HG03439 (cell line): Measurements from ENCODE around the gene PXK.

Experiments
- ATAC-seq: cut with Tn5 transposase; IDR thresholded peaks from one replicate; pipeline ENCODE4 v1.9.1; 2021; ENCODE audit warnings: mild to moderate bottlenecking, moderate library complexity; ENCODE audit not compliant: unreplicated experiment

Gene PXK

DNA sequence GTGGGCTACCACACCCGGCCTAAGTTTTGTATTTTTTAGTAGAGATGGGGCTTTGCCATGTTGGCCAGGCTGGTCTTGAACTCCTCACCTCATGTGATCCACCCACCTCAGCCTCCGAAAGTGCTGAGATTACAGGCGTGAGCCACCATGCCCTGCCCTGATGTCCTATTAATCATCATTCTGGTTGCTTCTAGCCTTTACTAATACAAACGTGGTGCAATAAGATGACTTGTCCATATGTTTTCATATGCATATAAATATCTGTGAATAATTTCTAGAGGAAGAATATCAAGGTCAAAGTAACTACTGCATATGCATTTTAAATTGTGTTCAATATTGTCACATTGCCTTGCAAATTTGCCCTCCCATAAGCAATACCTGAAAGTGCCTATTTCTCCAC, 126.5 kb downstream of the PXK start:
- ATAC-seq, result no peak

DNA sequence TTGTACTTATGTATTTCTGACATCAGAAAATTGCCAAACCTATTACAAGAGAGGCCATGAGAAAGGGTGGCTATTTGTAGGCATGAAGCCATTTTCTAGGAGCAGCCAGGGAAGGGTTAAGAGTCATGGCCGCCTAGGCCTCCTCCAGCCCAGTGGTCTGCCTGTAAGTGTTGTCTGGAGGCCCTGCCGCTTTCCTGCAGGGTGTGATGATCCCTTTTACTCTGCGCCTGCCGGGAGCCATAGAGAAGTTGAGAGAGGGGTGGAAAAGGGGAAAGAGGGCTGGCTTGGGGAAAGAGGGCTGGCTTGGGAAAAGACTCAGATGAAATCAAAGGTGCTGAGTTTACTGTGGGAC, 130.1 kb downstream of the PXK start:
- ATAC-seq, result no peak

DNA sequence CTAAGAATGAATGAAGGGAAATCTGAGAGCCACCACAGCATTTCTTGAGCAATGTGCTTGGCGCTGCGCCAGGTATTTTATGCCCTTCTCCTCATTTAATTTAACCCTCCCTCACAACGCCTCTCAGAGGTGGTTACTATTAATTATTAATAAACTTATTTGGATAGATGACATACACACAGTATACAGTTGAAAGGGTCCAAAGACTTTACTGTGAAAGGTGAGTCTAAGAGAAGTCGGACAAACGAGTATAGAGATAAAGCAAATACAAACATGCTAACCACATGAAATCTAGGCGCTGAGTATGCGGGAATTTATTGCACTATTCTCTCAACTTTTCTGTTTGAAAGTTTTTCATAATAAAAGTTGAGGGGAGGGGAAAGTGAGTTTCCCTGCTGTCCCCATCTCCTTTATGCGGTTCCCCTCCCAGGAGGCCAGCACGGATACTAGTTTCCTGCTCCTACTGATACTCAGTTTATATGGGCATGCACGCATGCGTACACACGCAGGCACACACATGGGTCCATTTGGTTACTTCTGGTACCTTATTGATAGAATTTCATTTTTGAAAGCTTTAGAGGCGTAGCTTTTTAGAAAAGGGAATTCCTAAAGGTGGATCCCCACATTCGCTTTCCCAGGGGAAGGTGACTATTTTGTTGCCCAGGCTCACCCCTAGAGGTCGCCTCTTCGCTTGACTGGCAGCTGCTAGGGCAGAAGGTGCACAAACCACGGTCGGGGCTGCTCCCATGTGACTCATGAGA, 130.7 kb downstream of the PXK start:
- peak; percentile 80 for ATAC-seq

DNA sequence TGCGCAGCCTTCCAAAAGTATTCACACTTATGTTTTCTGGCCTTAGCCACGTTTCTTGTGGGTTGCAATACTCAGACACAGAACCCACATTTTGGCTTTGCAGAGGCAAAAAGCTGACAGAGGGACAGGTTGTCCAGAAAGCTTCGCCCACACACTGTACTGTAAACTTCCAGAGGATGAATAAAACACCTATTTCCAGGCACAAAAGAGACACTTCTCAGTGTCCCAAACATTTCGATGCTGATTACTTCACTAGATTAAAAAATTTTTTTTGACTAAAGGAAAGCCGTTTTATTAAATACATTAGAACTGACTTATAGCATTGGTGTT, 131.2 kb downstream of the PXK start:
- no peak for ATAC-seq

DNA sequence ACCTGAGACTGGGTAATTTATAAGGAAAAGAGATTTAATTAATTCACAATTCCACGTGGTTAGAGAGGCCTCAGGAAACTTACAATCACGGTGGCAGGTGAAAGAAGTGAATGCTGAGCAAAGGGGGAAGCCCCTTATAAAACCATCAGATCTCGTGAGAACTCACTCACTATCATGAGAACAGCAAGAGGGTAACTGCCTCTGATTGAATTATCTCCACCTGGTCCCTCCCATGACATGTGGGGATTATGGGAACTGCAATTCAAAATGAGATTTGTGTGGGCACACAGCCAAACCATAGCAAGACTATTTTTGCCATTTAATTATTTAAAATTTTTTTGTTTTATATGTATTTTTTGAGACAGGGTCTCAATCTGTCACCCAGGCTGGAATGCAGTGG, 132.2 kb downstream of the PXK start:
- ATAC-seq, result no peak

DNA sequence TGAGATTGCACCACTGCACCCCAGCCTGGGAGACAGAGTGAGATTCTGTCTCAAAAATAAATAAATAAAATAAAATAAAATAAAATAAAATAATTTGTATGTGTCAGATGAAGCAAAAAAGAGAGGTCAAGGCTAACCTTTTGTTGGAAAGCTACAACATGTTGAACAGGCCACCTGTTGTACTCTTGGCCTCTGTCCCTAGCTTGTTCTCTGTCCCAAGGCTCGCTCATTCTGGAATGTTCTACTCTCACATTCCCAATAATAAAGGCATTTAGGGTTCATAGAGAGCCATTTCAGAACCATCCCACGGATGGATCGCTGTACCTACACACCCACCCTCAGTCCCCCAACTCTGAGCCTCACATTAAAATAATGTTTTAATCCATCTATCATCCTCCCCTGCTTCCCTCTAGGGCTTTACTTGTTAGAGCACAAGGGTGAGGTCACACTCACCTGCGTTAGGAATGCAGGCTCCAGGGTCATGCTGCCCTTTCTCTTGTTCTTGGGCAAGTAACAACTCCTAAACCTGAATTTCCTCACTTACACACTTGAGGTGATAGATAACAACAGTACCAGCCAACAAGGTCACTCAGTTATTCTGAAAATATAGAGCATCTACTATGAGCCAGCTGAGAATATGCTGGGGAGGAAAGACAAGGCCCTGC, 134.3 kb downstream of the PXK start:
- no peak for ATAC-seq

DNA sequence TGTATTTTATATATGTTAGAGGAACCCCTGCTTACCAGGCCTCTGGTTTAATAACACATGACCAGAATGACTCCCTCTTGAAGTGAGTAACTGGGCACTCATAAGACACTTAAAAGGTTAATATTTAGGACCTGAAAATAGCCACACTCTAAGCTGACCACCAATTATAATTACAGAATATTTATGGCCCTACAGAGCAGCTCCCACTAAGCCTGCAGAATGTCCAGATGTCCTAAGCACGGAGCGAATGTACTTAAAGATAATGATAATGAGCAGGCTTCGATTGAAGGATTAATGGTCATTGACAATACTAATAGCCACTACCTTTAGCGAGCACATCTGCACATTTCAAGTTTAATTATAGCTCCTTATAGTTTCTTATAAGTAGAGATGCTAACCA, 136.4 kb downstream of the PXK start:
- no peak for ATAC-seq

DNA sequence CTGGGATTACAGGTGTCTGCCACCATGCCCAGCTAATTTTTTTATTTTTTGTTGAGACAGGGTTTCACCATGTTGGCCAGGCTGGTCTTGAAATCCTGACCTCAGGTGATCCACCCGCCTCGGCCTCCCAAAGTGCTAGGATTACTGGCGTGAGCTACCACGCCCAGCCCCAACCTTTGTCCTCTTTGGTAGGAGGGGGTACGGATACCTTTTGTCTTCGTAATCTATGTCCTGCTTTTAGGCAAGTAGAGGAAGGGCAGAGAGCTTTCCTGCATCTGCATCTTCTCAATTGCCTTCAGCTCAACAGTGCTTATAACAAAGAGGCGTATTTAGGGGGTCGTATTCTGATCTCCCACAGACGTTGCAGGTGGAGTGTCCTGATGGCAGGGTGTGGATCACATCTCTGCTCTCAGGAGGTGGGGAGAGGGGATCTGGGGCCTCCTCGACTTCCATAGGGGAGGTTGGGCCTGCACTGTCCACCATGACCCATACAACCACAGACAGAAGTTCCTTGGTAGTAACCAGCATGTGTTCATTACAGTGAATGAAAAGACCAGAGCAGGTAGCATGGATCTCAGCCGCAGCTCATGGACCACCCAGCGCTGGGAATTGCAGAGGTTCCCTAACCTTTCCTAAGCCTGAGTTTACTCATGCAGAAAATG, 137.8 kb downstream of the PXK start:
- no peak for ATAC-seq

DNA sequence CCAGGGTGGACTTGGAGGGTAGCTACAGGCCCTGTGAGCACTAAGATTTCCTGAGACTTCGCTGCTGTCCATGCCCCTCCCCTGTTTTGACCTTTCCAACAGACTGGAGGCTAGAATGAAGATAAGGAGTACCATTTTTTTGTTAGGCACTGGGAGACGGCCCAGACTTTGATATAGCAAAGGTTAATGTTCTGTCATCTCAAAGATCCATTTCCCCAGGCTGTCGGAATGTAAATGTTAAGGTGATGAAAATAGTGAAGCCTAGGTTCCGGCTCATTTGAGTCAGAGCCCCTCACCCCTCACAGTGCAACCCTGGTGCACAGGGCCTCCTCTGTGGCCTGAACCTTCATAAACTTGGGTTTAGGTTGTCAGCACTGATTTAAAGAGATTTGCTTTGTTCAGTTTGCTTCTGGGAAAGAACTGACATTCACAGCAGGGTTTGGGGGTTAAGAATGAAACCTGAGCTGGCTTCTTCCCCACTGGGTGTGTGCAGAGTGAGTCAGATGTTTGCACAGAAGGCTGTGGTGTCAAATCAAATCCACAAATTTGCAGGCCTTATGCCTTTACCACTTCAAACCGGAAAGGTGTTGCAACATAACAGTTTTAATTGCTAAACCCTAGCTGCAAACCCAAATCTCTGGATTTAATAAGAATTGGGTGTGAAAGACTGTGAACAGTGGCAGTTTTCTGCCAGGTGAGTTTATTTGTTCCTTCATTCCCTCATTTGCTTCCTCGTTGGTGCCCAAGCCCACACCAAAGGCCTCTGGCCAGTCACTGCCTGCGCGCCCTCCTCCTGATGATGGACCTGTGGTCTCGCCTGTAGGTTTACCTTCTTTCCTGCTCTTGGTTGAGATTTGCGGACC, 138.6 kb downstream of the PXK start:
- no peak for ATAC-seq

DNA sequence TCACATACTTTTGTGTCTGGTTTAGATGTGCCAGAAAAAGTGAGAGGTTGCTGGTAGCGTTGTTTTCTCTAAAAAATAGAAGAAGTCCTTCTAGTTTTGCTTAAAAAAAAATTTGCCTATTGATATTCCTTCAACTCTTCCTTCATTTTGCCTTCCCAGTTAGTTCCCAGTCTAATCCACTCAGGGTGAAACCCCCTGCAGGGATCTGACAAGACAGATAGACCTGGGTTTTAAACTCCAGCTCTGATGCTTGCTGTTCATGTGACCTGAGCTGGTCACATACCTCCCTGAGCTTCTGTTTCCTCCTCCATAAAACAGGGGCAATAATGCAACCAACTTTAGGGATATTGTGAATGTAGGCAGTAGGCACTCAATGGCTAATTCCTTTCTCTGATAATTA, 140.6 kb downstream of the PXK start:
- no peak for ATAC-seq

DNA sequence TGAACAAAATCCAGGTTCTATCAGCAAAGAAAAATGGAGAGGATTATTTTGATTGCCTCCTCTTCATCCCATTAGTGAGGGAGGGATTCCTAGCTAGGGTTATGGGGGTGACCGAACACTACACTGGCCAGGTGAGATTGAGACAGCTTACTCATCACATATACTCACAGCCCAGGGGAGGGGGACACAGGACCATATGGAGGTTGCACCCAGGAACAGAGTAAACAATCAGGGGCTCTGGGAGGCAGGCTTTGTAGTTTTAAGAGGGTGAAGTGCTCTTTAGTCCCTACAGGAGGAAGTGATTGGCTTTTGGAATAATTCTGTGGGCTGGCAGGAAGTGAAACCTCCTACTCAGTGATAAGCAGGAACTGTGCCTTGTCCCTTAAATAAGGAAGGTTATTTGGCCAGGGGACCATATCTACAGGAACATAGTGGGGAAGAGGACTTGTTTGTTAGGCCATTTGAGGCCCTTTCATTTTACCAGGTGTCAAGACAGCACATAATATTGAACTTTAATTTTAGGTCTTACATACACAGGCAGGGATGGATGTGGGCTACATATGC, 141.7 kb downstream of the PXK start:
- ATAC-seq, result no peak

DNA sequence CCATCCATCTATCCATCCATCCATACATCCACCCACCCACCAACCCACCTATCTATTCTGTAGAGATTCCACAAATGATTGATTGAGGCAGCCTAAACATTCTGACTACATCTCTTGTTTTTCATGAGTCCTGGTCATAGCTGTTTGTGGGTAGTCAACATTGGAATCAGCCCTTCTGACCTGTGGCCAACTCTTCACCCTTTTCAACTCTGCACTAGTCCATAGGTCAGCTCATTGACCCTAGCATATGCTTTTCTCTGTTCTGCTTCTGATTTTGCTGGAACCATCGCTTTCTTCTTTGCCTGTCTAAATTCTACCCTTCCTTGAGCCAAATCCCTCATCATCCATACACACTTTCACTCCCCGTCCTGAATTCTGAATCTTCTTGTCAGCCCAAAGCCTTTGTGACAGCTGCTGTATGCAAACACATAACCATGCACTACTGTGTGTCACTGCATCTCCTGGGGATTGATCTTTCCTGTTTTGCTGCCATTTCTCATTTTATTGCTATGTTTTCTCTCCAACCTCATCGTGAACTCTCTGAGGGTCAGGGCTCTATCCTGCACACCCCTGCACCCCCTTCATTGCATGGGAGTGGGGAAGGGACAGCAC, 142.4 kb downstream of the PXK start:
- no peak for ATAC-seq
